RWPE1 (cell line): ENCODE results near the gene PGGT1B.
"Not testable (repeated sequence)": the region's sequence is repeated elsewhere in the genome, so short reads cannot be mapped to it uniquely, and the experiment has no call there.

Experiments
- CTCF ChIA-PET: fragments of 350-600 bp; sonication (Branson Sonifier 250); formaldehyde crosslinking; extraction: SDS; loops from one replicate; lab custom pipeline; 2021; lab: Yijun Ruan, JAX
- POLR2A ChIA-PET: fragments of 400-600 bp; formaldehyde crosslinking; extraction: SDS; loops from one replicate; lab custom pipeline; 2020; ENCODE audit warnings: antibody characterized with exemption; ENCODE audit not compliant: low non-redundant PET; lab: Yijun Ruan, JAX
- DNase-seq: peaks from one replicate; pipeline ENCODE4 v3.0.0; 2012; ENCODE audit warnings: low spot score
- H3K27ac ChIP-seq: fragments of 450-650 bp; 2 replicates; pipeline ENCODE4 v1.5.1; 2017
- TF ChIP-seq, protein P1 (sequence below): fragments of 450-650 bp; conservative IDR thresholded peaks from 2 replicates; pipeline ENCODE4 v1.5.1; 2017; ENCODE audit warnings: low read depth, mild to moderate bottlenecking

PGGT1B gene

DNA sequence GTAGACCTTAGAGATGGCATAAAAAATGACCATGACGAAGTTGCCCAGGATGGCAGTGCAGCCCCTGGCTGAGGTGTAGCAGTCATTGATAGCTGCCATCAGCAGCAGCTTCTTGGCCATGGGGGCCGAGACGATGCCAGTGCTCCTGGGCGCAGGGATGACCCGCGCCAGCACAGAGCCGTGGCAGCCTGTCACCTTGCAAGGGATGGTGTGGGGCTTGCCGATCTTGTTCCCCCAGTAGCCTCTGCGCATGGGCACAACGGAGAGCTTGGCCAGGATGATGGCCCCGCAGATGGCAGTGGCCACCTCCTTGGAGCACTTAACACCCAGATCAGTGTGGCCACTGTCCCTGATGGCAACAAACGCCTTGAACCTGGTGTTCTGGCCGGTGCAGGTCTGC is 2.1 kb upstream of the PGGT1B start:
- ChIA-PET CTCF (no interaction called here), POLR2A (no interaction called here)
- H3K27ac ChIP-seq = no peak overlapping the region
- TF ChIP-seq, protein P1, sequence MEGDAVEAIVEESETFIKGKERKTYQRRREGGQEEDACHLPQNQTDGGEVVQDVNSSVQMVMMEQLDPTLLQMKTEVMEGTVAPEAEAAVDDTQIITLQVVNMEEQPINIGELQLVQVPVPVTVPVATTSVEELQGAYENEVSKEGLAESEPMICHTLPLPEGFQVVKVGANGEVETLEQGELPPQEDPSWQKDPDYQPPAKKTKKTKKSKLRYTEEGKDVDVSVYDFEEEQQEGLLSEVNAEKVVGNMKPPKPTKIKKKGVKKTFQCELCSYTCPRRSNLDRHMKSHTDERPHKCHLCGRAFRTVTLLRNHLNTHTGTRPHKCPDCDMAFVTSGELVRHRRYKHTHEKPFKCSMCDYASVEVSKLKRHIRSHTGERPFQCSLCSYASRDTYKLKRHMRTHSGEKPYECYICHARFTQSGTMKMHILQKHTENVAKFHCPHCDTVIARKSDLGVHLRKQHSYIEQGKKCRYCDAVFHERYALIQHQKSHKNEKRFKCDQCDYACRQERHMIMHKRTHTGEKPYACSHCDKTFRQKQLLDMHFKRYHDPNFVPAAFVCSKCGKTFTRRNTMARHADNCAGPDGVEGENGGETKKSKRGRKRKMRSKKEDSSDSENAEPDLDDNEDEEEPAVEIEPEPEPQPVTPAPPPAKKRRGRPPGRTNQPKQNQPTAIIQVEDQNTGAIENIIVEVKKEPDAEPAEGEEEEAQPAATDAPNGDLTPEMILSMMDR = no peak
- no peak for DNase-seq

DNA sequence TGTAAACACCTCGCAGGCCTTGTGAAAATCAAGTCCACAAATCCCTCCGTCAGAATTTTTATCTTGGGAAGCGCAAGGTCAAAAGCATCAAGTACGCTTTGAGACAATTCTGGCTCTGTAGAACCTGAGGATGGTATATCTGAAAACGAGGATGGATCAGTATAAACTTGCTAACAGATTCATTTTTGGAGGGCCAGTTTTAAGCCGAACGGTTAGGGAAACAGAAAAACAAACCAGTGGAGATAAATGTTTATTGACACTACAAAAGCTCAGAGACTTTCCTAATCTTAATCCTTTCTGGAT is 352 bp upstream of the PGGT1B start:
- peak overlapping the region; percentile 95 for H3K27ac ChIP-seq
- TF ChIP-seq, protein P1 = no peak

DNA sequence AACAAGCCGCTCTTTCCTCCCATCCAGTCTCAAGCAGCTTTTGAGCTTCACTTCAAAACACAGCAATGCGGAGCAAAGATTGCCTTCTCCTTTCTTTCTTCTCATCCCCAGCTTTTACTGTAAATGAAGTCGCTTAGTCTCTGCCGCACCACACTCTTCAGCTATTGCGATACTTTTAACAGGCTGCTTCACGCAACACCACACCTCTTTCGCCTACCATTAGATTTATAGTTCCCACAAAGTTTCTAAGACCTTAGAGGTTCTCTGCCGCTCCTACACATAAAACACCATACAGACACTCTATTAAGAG is 711 bp downstream of the PGGT1B start:
- TF ChIP-seq, protein P1 = no peak
- peak overlapping the region; percentile 95 for H3K27ac ChIP-seq
- peak; percentile 37 for DNase-seq
- CTCF ChIA-PET = interaction anchor here (0.7 to 1.3 kb wide), 2 partner anchors 73 to 74 kb away, joined by 3 read pairs; no protein-coding TSS in a partner anchor
- POLR2A ChIA-PET = no interaction called here

More for the DNA sequence above, 352 bp upstream of the PGGT1B start:
- ChIA-PET CTCF (no interaction called here), POLR2A (interaction anchor here (0.6 kb wide), 1 partner anchor 1328 kb away, joined by 3 read pairs; no protein-coding TSS in a partner anchor)
- no peak for DNase-seq

DNA sequence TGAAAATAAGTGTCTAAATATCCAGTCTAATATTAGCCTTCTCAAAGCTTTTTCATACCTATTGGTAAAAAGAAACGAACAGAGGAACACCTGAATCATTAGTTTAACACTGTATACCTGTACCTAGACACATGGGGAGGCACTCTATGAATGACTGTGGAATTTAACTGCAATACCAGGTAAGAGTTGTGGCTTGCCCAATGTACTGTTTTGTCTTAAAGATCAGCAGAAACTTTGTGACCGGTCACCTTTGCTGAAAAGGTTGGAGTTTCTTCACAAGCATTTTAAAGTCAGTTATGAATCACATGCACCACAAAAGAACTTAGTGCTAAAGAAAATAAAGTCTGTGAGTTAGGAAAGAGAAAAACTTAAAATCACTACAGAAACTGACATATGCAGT is 2.4 kb downstream of the PGGT1B start:
- H3K27ac ChIP-seq = no peak overlapping the region
- CTCF ChIA-PET = interaction anchor here (0.7 kb wide), 2 partner anchors 71 to 150 kb away, joined by 3 to 9 read pairs; no protein-coding TSS in a partner anchor
- POLR2A ChIA-PET = no interaction called here
- TF ChIP-seq, protein P1 = no peak
- DNase-seq = peak; percentile 24

DNA sequence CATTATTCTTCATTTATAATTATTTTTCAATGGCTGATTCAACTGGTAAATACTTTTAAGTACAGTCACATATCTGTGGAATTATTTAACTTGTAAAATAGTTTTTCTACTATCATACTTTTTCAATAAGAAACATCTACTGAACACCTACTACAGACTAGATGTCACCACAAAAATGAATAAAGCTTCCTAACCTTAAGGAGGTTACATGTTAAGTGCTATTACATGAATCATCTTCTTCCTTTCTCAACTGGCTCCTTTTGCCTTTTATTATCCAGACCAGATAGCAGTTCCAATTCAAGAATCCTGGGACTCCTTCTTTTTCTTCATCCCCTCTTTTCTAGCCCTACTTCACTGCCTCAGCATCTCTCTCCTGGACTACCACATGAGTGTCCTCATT is 4.7 kb downstream of the PGGT1B start:
- ChIA-PET POLR2A (no interaction called here), CTCF (interaction anchor here (0.5 kb wide), 1 partner anchor 550 kb away, joined by 4 read pairs; no protein-coding TSS in a partner anchor)
- TF ChIP-seq, protein P1 = no peak
- no peak overlapping the region for H3K27ac ChIP-seq
- no peak for DNase-seq

DNA sequence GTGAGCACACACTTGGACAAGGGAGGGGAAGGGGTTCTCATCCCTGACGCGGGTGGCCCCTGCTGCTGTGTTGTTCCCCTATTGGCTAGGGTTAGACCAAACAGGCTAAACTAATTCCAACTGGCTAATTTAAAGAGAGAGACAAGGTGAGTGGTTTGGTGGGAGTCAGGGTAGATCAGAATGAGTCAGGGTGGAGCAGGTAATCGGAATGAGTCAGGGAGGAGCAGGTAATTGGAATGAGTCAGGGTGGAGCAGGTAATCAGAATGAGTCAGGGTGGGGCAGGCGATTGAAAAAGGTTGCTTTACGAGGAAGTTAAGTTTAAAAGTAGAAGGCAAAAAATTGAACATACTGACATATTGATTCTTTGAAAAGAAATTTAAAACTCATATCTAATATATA is 13.3 kb downstream of the PGGT1B start:
- CTCF ChIA-PET = interaction anchor here (0.9 kb wide), 1 partner anchor 152 kb away, joined by 3 read pairs; no protein-coding TSS in a partner anchor
- DNase-seq, H3K27ac ChIP-seq, POLR2A ChIA-PET: not testable (repeated sequence)

DNA sequence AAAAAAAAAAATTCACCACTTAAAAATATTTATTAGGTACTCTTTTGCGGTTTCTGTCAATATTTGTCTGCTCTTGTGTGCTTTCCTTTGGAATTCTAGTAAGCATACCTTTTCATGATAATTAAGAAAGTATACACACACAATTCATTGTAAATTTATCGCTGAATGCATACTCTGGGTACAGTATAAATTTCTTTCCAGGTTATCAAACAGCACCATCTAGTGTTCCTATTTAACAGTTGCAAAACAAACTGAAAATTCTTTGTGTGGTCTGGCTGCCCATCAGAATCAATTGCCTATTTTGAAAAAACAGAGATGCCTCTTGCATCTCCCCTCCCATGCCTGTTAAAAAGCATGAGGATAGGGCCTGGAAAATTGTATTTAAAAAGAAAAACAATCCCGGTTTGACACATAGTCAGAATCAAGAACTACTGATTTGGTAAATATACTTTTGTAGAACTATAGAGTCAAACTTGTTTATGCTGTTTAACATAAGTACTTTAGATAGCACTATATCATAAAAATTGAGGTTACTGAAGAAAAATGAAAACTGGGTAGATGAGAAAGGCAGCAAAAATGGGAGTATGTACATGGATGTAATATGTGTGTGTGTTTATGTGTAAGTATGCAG is 16.2 kb downstream of the PGGT1B start:
- peak; percentile 55 for DNase-seq
- CTCF ChIA-PET = interaction anchor here (0.6 to 0.7 kb wide), 3 partner anchors 8 to 183 kb away, joined by 3 to 5 read pairs (median 3); no protein-coding TSS in a partner anchor
- TF ChIP-seq, protein P1 = peak; percentile 88
- POLR2A ChIA-PET = no interaction called here
- H3K27ac ChIP-seq = no peak overlapping the region
